K562 (cell line): ENCODE data around the gene PDK1. TPM values are rescaled to one million over a fixed set of nuclear protein-coding genes. Genes with fewer than 3 reads are reported as not detected.

ENCODE experiments used
- BRF1 ChIP-seq: IDR thresholded peaks from 3 replicates; pipeline ENCODE4 v1.6.1; 2011; ENCODE audit warnings: borderline replicate concordance, mild to moderate bottlenecking; ENCODE audit not compliant: insufficient read length; ENCODE audit errors: extremely low read depth
- CBFA2T2 ChIP-seq: fragments of 450-650 bp; conservative IDR thresholded peaks from 2 replicates; pipeline ENCODE4 v1.6.1; 2017; ENCODE audit warnings: mild to moderate bottlenecking
- E2F1 ChIP-seq: sonication (generic); formaldehyde crosslinking; IDR thresholded peaks from 2 replicates; pipeline ENCODE4 v1.8.1; 2023; ENCODE audit warnings: mild to moderate bottlenecking, missing genetic modification reagents, moderate library complexity
- FOXK1 ChIP-seq: sonication (generic); formaldehyde crosslinking; IDR thresholded peaks from 2 replicates; pipeline ENCODE4 v1.8.0; 2022; ENCODE audit warnings: missing genetic modification reagents, mild to moderate bottlenecking, borderline replicate concordance
- KAT2B ChIP-seq: IDR thresholded peaks from one replicate; pipeline ENCODE4 v1.6.1; 2012; ENCODE audit warnings: low read depth, mild to moderate bottlenecking, control low read depth, inconsistent platforms, low read length, moderate library complexity
- KLF10 ChIP-seq: fragments of 250-450 bp; sonication (Bioruptor Pico); IDR thresholded peaks from 2 replicates; pipeline ENCODE4 v1.6.1; 2021; ENCODE audit warnings: matching md5 sums
- MNT ChIP-seq, 2 experiments: fragments of 450-650 bp; conservative IDR thresholded peaks; 2 replicates each; pipeline ENCODE4 v1.6.1; 2017; ENCODE audit warnings: mild to moderate bottlenecking in 2 of 2, moderate library complexity in 2 of 2
- PML ChIP-seq: IDR thresholded peaks from 2 replicates; pipeline ENCODE4 v1.6.1; 2012; ENCODE audit warnings: low read length, inconsistent platforms
- REST ChIP-seq, 2 experiments: fragments of 450-650 bp; formaldehyde crosslinking in 1 of 2; IDR thresholded peaks; 2 replicates each; pipeline versions ENCODE4 v1.4.0 to v1.6.1; 2014 to 2020; ENCODE audit warnings: mild to moderate bottlenecking in 2 of 2, borderline replicate concordance in 1 of 2, low read depth in 1 of 2
- SUPT5H ChIP-seq: fragments of 450-650 bp; IDR thresholded peaks from 2 replicates; pipeline ENCODE4 v1.6.1; 2016
- TAF1 ChIP-seq: IDR thresholded peaks from 2 replicates; pipeline ENCODE4 v1.6.1; 2011; ENCODE audit warnings: mild to moderate bottlenecking, low read length, moderate library complexity; ENCODE audit not compliant: insufficient read depth, control insufficient read depth, severe bottlenecking; ENCODE audit errors: extremely low read depth
- USF1 ChIP-seq: sonication (generic); formaldehyde crosslinking; IDR thresholded peaks from 2 replicates; pipeline ENCODE4 v1.9.0; 2022; ENCODE audit warnings: mild to moderate bottlenecking, missing genetic modification reagents
- XRCC5 ChIP-seq: fragments of 200-400 bp; formaldehyde crosslinking; IDR thresholded peaks from 2 replicates; pipeline ENCODE4 v1.6.1; 2017; ENCODE audit warnings: low read depth, mild to moderate bottlenecking, low read length
- ZBTB7A ChIP-seq: IDR thresholded peaks from 2 replicates; pipeline ENCODE4 v1.6.1; 2011; ENCODE audit warnings: low read depth, mild to moderate bottlenecking, low read length, moderate library complexity, borderline replicate concordance; ENCODE audit not compliant: control insufficient read depth
- ZNF507 ChIP-seq: conservative IDR thresholded peaks from 2 replicates; pipeline ENCODE4 v1.6.1; 2017; ENCODE audit warnings: missing genetic modification characterization, missing compliant biosample characterization
- polyA plus RNA-seq, 8 experiments: library from polyadenylated mRNA; depleted of rRNA in 4 of 8; stranded (reverse) in 5 of 8; unstranded in 3 of 8; fragments of >200 nt; fragmentation: Nextera tagmentation in 2 of 8; fragmentation: Illumina TruSeq in 1 of 8; extraction: Ambion mirVana in 2 of 8; extraction: Trizol in 1 of 8; gene quantifications; 2 replicates each; pipeline versions ENCODE4 v1.2.1 to v1.2.3, GENCODE V29; 2011 to 2014; ENCODE audit warnings: inconsistent platforms in 1 of 8, missing spikeins in 1 of 8
- total RNA-seq, 7 experiments: library from RNA; depleted of rRNA in 6 of 7; stranded (reverse); fragments of >200 nt in 6 of 7; fragmentation: Illumina TruSeq in 2 of 7; extraction: Trizol in 2 of 7; gene quantifications; 2 replicates each; pipeline versions ENCODE4 v1.2.1 to v1.2.3, GENCODE V29; 2011 to 2021; ENCODE audit warnings: low replicate concordance in 1 of 7

PDK1 gene
- total and polyA plus RNA-seq, 9 of the 15 experiments (the other 6 are each of a cell fraction or from before 2014, with no cell fraction given), result 3.5 to 176 (median 13.9) TPM

- TF ChIP-seq SUPT5H (peak; percentile 97), REST (IDR thresholded peaks at IDR 0.05; ENCODE audit: borderline replicate concordance) (peak; percentile 86), REST (CRISPR knock-in tag; IDR thresholded peaks at IDR 0.05; ENCODE audit: low read depth) (no peak), FOXK1 (no peak), MNT (conservative IDR thresholded peaks at IDR 0.05) (peak; percentile 43 to 71), TAF1 (peak; percentile 61), USF1 (CRISPR knock-in tag) (no peak), ZNF507 (tag) (no peak), KAT2B (no peak), E2F1 (CRISPR knock-in tag) (peak; percentile 74; the same call in 1 of the 2 replicates), KLF10 (no peak), ZBTB7A (peak; percentile 60; the same call in 1 of the 2 replicates), CBFA2T2 (no peak), BRF1 (no peak), XRCC5 (no peak), PML (peak; percentile 82)
Observed at GRCh38 chr2:172555522-172556283, at the start of gene PDK1 (continued).
